Smooth muscle cell (in vitro differentiated cells): ENCODE measurements around the gene NELFB. TPM values are rescaled to one million over a fixed set of nuclear protein-coding genes. Genes with fewer than 3 reads are reported as not detected.

Source experiments
- DNase-seq: peaks from one replicate; lab custom pipeline; 2025; ENCODE audit not compliant: unreplicated experiment; lab: John Stamatoyannopoulos, UW
- H2AFZ ChIP-seq: fragments of 200-600 bp; sonication (generic); 2 replicates; pipeline ENCODE4 v1.6.0; 2016; ENCODE audit warnings: antibody characterized with exemption, low read depth, mild to moderate bottlenecking
- H3F3A ChIP-seq: fragments of 200-600 bp; sonication (generic); 2 replicates; pipeline ENCODE4 v1.6.0; 2017; ENCODE audit warnings: antibody characterized with exemption, low read depth
- H3K27ac ChIP-seq: fragments of 200-600 bp; sonication (generic); 2 replicates; pipeline ENCODE4 v1.5.1; 2016; ENCODE audit warnings: low read depth, mild to moderate bottlenecking
- H3K27me3 ChIP-seq: fragments of 200-600 bp; sonication (generic); 2 replicates; pipeline ENCODE4 v1.6.1; 2016; ENCODE audit warnings: low read depth, mild to moderate bottlenecking
- H3K36me3 ChIP-seq: fragments of 200-600 bp; sonication (generic); 2 replicates; pipeline ENCODE4 v1.5.1; 2016; ENCODE audit warnings: low read depth
- H3K4me1 ChIP-seq: fragments of 200-600 bp; sonication (generic); 2 replicates; pipeline ENCODE4 v1.5.1; 2016; ENCODE audit warnings: low read depth
- H3K4me2 ChIP-seq: fragments of 200-600 bp; sonication (generic); 2 replicates; pipeline ENCODE4 v1.6.0; 2016; ENCODE audit warnings: mild to moderate bottlenecking
- H3K4me3 ChIP-seq: fragments of 200-600 bp; sonication (generic); 2 replicates; pipeline ENCODE4 v1.5.1; 2016; ENCODE audit warnings: mild to moderate bottlenecking
- H3K79me2 ChIP-seq: fragments of 200-600 bp; sonication (generic); 2 replicates; pipeline ENCODE4 v1.6.0; 2016; ENCODE audit warnings: low read depth, mild to moderate bottlenecking
- H3K9ac ChIP-seq: fragments of 200-600 bp; sonication (generic); 2 replicates; pipeline ENCODE4 v1.6.0; 2016; ENCODE audit warnings: low read depth
- H3K9me3 ChIP-seq: fragments of 200-600 bp; sonication (generic); replicated peaks from 2 replicates; pipeline ENCODE4 v1.5.1; 2016; ENCODE audit warnings: low read depth
- H4K20me1 ChIP-seq: fragments of 200-600 bp; sonication (generic); 2 replicates; pipeline ENCODE4 v1.6.0; 2016; ENCODE audit warnings: low read depth
- CTCF ChIP-seq: fragments of 200-600 bp; sonication (generic); IDR thresholded peaks from 2 replicates; pipeline ENCODE4 v1.5.1; 2017; ENCODE audit warnings: borderline replicate concordance, mild to moderate bottlenecking, antibody characterized with exemption; ENCODE audit not compliant: insufficient read depth, poor library complexity, severe bottlenecking
- WGBS: methylation state at CpG from one replicate; pipeline ENCODE4 v1.1.7; 2016; ENCODE audit warnings: low lambda C conversion rate; 5-methylcytosine and 5-hydroxymethylcytosine counted together
- polyA plus RNA-seq: library from polyadenylated mRNA; unstranded; fragments of >200 nt; fragmentation: Nextera tagmentation; extraction: Ambion mirVana; gene quantifications from 2 replicates; pipeline ENCODE4 v1.2.1, GENCODE V29; 2016
- total RNA-seq: library from RNA; depleted of rRNA; stranded (reverse); fragments of >200 nt; gene quantifications from 2 replicates; pipeline ENCODE4 v1.2.3, GENCODE V29; 2014

The NELFB gene
- total and polyA plus RNA-seq, 2 experiments from 2014 or later: 23.3 to 60.9 TPM

DNA sequence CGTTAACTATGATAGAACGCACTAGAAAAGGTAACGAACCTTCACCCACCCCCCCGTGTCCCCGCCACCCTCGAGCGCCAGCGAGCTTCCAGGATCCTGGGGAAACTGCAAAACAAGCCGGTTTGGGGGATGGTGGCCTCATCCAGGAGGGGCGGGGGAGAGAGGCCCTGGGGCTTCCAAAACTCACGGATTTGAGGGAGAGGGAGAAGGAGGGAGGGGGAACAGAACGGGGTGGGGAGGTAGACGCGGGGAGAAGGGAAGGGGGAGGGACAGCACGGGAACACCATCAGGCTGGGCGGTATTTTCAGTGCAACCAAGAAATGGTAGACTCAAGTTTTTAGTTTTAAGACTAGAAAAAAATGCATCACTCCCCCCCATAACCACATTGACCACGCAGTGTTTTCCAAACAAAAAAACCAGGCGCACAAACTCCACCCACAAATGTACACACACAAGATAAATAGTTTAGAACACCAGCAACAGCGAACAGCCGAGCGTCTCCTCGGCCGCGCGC is 45.5 kb downstream of the NELFB start:
- Histone ChIP-seq H3K79me2 (no peaks in the 10 kb centered on the region), H2AFZ (no peak overlapping the region), H3K9ac (no peak overlapping the region), H3K36me3 (no peaks in the 10 kb centered on the region), H3K27me3 (peaks cover 48% of the 10 kb centered on the region), H3F3A (no peaks in the 10 kb centered on the region), H3K4me3 (peak overlapping the region; percentile 59), H3K27ac (no peak overlapping the region), H3K4me1 (peaks cover 45% of the 10 kb centered on the region), H3K9me3 (no peaks in the 10 kb centered on the region), H4K20me1 (peaks cover 9% of the 10 kb centered on the region), H3K4me2 (peak overlapping the region; percentile 90)
- no peak for DNase-seq
- no peak for TF ChIP-seq CTCF
- WGBS: 1% methylated on average over 18 of the region's 25 CpGs

DNA sequence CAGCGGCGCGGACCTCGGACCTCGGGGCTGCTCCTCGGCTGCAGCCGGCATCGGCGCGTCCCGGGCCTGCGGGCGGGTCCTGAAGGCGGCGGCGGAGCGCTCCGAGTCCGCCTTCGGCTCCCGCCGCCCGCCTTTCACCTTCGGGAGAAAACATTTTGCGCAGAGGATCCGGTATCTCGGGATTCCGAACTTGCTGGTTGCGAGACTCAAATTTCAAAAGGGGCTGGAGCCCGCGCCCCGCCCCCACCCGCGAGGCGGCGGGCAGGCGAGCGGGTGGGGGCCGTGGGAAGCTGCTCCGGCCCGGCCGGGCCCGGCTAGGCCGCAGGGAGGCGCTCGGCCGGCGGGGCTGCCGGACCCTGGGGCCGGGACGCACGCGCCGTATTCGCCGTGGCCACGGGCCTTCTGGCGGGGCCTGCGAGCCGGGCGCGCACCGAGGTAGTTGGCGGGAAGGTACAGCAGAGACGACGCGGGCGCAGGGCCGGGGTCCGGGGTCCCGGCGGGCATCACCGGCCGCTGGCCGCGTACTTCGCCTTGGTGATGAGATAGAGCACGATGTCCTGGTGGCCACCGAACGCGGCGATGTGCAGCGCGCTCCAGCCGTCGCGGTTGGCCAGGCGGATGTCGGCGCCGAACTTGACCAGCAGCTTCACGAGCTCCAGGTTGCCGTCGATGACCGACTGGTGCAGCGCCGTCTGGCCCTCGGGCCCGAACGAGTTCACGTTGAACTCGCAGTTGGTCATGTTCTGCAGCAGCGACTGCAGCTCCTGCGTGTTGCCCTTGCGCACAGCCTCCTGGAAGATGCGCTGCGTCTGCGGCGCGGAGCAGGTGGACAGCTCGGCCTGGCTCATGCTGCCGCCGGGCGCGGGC is 46.2 kb downstream of the NELFB start:
- Histone ChIP-seq H3K27me3 (peaks cover 42% of the 10 kb centered on the region), H3K36me3 (no peaks in the 10 kb centered on the region), H3K9ac (no peak overlapping the region), H2AFZ (no peak overlapping the region), H4K20me1 (peaks cover 9% of the 10 kb centered on the region), H3K4me1 (peaks cover 49% of the 10 kb centered on the region), H3K79me2 (no peaks in the 10 kb centered on the region), H3K9me3 (no peaks in the 10 kb centered on the region), H3K4me3 (peak overlapping the region; percentile 59), H3F3A (no peaks in the 10 kb centered on the region), H3K27ac (no peak overlapping the region), H3K4me2 (peak overlapping the region; percentile 90)
- 1% methylated on average over 103 of the region's 115 CpGs for WGBS
- no peak for TF ChIP-seq CTCF
- DNase-seq: no peak

DNA sequence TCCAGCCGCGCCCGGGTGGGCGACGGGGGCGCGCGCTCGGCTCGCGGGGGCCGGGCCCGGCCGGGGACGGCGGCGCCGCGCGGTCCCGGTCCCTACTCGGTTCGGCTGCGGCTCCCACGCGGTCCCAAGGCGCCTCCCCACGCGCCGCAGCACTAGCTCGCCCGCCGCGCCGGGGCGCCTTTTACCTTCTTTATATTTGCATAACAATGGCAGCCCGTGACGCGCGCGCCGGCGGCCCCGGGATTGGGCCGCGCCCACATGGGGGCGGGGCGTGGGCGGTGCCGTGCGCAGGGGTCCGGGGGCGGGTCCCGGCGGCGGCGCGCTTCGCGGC is 47.0 kb downstream of the NELFB start, which contains the start of gene NRARP:
Gene NRARP, minus strand, starts transcription at position 154 of the 331 bp plus-strand sequence. CDS start 343 bp downstream, outside the sequence.
- H3K79me2 ChIP-seq: no peaks in the 10 kb centered on the region
- H3K9me3 ChIP-seq: no peaks in the 10 kb centered on the region
- H4K20me1 ChIP-seq: peaks cover 9% of the 10 kb centered on the region
- peak within 1 kb of the TSS; percentile 34 for H3K9ac ChIP-seq
- peak within 1 kb of the TSS; percentile 59 for H3K4me3 ChIP-seq
- no peak for DNase-seq
- H3F3A ChIP-seq: no peaks in the 10 kb centered on the region
- H3K4me2 ChIP-seq: peak within 1 kb of the TSS; percentile 90
- no peak for TF ChIP-seq CTCF
- H3K36me3 ChIP-seq: no peaks in the 10 kb centered on the region
- H2AFZ ChIP-seq: peak within 1 kb of the TSS; percentile 43
- WGBS: 1% methylated on average over 22 of the region's 60 CpGs
- no peak within 1 kb of the TSS for H3K27ac ChIP-seq
- H3K4me1 ChIP-seq: peaks cover 48% of the 10 kb centered on the region
- peaks cover 35% of the 10 kb centered on the region for H3K27me3 ChIP-seq
